COR-L47 (cell line): Measurements from ENCODE around the gene ADGRF1.

Experiments
- DNase-seq: peaks from one replicate; lab custom pipeline; 2025; lab: John Stamatoyannopoulos, UW

The ADGRF1 gene

DNA sequence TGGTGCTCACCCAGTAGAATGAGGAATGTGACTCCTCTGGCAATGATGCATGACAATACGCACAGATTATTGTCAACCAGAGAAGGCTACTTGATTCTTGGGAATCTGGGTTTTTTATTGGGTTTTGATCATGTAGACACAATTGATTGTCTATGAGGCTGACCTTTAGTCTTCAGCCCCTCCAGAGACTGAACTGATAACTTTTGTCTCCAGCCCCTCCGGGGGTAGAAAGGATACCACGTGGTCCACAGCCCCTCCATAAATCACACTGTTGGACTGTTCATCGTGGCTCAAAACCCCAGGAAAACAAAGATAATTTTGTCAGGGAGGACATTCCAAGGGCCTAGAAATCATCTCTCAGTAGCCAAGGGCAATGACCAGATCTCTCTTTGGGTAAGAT is 62.9 kb downstream of the ADGRF1 start:
- DNase-seq = no peak

- no peak for DNase-seq
These were observed 67.3 kb downstream of the ADGRF1 start for GRCh38 chr6:46974786-46975185.

DNA sequence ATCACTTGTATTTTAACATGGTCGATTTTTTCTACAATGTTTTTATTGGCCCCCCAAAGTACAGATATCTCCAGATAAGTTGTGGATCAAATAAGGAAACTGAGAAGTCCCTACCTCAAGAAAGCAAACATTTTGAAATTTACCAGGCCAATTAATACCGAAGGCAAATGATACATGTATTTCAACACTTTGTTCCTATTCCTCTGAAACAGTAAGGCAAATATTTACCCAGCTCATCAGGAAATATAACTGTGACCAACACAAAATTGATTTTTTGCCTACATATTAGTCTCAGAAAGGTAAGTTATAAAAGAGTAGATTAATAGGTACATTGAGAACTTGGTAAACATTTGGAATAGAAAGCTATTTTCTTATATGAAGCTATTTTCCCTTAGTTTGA is 69.1 kb downstream of the ADGRF1 start:
- DNase-seq = no peak

- no peak for DNase-seq
These were observed 69.6 kb downstream of the ADGRF1 start for GRCh38 chr6:46972531-46972930.

DNA sequence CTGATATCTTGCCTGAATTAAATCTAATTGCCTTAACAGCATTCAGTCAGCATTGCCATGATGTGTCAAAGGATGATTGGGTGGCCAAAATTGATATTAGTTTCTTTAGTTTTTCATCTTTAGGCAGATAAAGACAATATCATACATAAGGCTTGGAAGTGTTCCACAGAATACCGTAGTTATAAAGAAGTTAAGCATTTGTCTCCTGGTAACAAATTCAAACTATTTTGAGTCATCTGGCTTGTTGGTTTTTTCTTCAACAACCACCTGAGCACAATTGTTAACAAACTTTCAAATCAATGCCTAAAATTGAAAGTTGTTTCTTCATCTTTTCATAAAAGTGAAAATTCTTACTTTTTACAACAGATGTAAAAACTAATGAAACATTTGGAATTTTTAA is 72.9 kb downstream of the ADGRF1 start:
- DNase-seq = no peak

- no peak for DNase-seq
These were observed 74.2 kb downstream of the ADGRF1 start for GRCh38 chr6:46967826-46968349.

GRCh38 chr6:46964716-46965519 is 77.2 kb downstream of the ADGRF1 start:
- DNase-seq = no peak

DNA sequence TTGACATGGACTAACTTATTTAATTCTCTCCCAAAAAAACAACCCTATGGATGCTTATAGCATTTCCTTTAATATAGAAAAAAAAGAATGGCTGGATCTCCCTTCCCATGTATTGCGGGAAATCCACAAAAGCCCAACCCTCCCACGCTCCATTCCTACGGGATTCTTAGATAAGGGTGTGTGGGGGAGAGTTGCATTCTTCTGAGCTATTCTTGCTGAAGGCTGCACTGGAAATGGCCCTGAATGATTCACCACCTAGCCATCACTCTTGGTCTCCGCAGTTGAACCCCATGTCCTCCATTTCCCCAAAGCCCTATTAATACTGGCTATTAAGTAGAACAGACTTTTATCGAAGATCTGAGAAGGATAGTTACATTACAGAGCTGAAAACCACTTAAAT is 78.5 kb downstream of the ADGRF1 start:
- no peak for DNase-seq

DNA sequence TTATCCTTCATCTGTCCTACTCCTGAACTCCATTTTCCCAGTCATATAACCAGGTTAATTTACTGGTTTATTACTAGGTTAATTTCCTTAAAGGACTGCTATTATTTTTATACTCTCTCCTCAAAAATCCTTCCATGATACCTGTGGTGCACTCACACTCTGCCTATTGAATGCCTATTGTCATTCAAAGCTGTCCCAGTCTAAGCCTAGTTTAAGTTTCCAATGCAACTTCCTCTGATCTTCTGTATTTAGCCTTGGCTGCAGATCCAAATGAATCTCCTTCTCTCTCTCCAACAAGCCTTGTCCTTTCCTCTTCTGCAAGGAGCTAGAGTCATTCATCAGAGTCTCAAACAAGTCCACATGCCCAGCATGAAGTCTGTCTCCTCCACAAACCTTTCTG is 79.1 kb downstream of the ADGRF1 start:
- no peak for DNase-seq

- DNase-seq = no peak
These were observed 80.4 kb downstream of the ADGRF1 start for GRCh38 chr6:46961711-46962110.

DNA sequence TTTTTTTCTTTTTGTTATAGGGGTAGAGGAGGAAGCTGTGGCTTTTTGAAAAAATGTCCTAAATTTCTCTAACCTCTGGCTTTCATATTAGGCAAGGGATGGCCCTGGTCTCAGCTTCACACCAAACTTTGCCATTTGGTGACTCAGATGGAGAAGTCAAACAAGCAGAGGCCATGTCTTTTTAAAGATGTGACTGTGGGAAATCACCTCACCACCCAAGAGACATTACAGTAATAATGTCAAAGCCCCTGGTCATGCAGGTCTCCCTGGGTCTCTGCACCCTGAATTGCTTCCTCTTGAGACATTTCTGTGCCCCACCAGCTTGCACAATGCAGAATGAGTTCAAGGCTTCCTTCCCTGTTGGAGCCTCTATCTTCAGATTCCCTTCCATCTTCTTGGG is 80.9 kb downstream of the ADGRF1 start:
- no peak for DNase-seq

DNA sequence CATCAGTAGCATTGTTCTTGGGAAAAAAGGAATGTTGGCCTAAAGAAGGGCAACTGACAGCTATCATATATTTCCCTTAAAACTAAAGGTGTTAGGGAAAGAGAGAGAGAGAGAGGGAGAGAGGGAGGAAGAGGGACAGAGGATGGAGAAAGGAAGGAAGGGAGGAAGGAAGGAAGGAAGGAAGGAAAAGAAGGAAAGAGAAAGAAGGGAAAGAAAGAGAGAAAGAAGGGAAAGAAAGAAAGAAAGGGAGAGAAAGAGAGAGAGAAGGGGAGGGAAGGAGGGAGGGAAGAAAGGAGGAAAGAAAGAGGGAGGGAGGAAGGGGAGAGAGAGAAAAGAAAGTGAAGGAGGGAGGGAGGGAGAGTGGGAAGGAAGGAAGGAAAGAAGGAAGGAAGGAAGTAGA is 82.7 kb downstream of the ADGRF1 start:
- DNase-seq = no peak

GRCh38 chr6:46956409-46956808 is 85.7 kb downstream of the ADGRF1 start:
- DNase-seq = no peak

GRCh38 chr6:46954837-46955451 is 87.2 kb downstream of the ADGRF1 start:
- peak; percentile 70 for DNase-seq

DNA sequence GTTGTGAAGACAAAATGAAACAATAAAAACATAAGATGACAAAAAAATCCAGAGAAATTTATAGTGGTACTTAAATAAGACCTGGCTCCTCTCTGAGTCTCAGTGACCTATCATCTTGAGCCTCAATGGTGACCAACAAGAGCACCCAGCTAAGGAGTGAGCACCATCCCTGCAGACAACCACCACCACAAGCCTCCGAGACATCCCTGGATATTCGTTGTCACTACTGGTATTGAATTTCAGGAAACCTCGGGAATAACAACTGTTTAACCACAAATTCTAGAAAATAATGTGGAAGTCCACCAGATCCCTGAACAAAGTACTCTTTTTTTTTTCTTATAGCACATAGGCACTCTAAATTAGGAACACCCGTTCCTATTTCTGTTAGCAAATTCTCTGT is 88.2 kb downstream of the ADGRF1 start:
- DNase-seq = no peak

- DNase-seq = no peak
These were observed 92.4 kb downstream of the ADGRF1 start for GRCh38 chr6:46949632-46950280.

GRCh38 chr6:46948699-46949098 is 93.4 kb downstream of the ADGRF1 start:
- DNase-seq = no peak
